Dedifferentiated amniotic fluid mesenchymal stem cell (primary cell): ENCODE measurements around the gene ZNF215.
"Not testable (repeated sequence)": the region's sequence is repeated elsewhere in the genome, so short reads cannot be mapped to it uniquely, and the experiment has no call there.

Experiments used
- DNase-seq: peaks from one replicate; pipeline ENCODE4 v3.0.0-alpha.2; 2016; ENCODE audit errors: extremely low spot score

Gene ZNF215

GRCh38 chr11:6926208-6927029 is at the start of gene ZNF215:
ZNF215 (plus strand) TSS chr11:6926426; CDS start chr11:6932273, 5,847 bp downstream.
- DNase-seq = peak; percentile 81

- no peak for DNase-seq
These were observed 49.3 kb upstream of the ZNF215 start for GRCh38 chr11:6876914-6877313.

GRCh38 chr11:6882751-6883150 is 43.5 kb upstream of the ZNF215 start:
- no peak for DNase-seq

GRCh38 chr11:6887711-6888110 is 38.5 kb upstream of the ZNF215 start:
- not testable (repeated sequence) for DNase-seq

GRCh38 chr11:6888830-6889229 is 37.4 kb upstream of the ZNF215 start:
- no peak for DNase-seq

- DNase-seq = no peak
These were observed 36.4 kb upstream of the ZNF215 start for GRCh38 chr11:6889835-6890234.

- DNase-seq = no peak
These were observed 33.8 kb upstream of the ZNF215 start, which contains the start of gene OR2D2 for GRCh38 chr11:6892400-6892799. OR2D2 (minus strand) TSS chr11:6892500; CDS start chr11:6892500, 0 bp downstream.

- no peak for DNase-seq
These were observed 32.1 kb upstream of the ZNF215 start for GRCh38 chr11:6894097-6894496.

GRCh38 chr11:6895010-6895409 is 31.2 kb upstream of the ZNF215 start:
- no peak for DNase-seq

GRCh38 chr11:6898911-6899310 is 27.3 kb upstream of the ZNF215 start:
- no peak for DNase-seq

- DNase-seq = no peak
These were observed 25.8 kb upstream of the ZNF215 start for GRCh38 chr11:6900327-6900999.

- DNase-seq = not testable (repeated sequence)
These were observed 21.4 kb upstream of the ZNF215 start for GRCh38 chr11:6904804-6905203.

- DNase-seq = no peak
These were observed 14.8 kb upstream of the ZNF215 start for GRCh38 chr11:6911378-6911777.

GRCh38 chr11:6911948-6912347 is 14.3 kb upstream of the ZNF215 start:
- DNase-seq = no peak

- DNase-seq = no peak
These were observed 6.5 kb upstream of the ZNF215 start for GRCh38 chr11:6919698-6920097.

- no peak for DNase-seq
These were observed 5.5 kb upstream of the ZNF215 start, which contains the start of gene OR2D3 for GRCh38 chr11:6920702-6921101. OR2D3 (plus strand) TSS chr11:6921002; CDS start chr11:6921002, 0 bp downstream.

- no peak for DNase-seq
These were observed 1.1 kb upstream of the ZNF215 start for GRCh38 chr11:6925007-6925577.

- DNase-seq = no peak
These were observed 504 bp upstream of the ZNF215 start for GRCh38 chr11:6925636-6926207.

GRCh38 chr11:6927030-6927617 is 898 bp downstream of the ZNF215 start:
- no peak for DNase-seq

- DNase-seq = no peak
These were observed 2.7 kb downstream of the ZNF215 start for GRCh38 chr11:6928916-6929315.

- DNase-seq = no peak
These were observed 5.0 kb downstream of the ZNF215 start for GRCh38 chr11:6931146-6931713.

GRCh38 chr11:6932145-6932544 is 5.9 kb downstream of the ZNF215 start:
- no peak for DNase-seq
